DOHH2 (cell line): ENCODE data around the gene YIF1B.

Experiments
- EZH2phosphoT487 ChIP-seq: fragments of 200-600 bp; sonication (generic); IDR thresholded peaks from 2 replicates; pipeline ENCODE4 v1.6.1; 2017; ENCODE audit warnings: borderline replicate concordance, mild to moderate bottlenecking, antibody characterized with exemption, low read length, moderate library complexity, mixed read lengths
- TF ChIP-seq, protein P1 (sequence below): fragments of 200-600 bp; sonication (generic); IDR thresholded peaks from one replicate; pipeline ENCODE4 v1.5.1; 2014; ENCODE audit warnings: antibody characterized with exemption, mild to moderate bottlenecking, low read depth, low read length; ENCODE audit not compliant: poor library complexity, severe bottlenecking

DNA sequence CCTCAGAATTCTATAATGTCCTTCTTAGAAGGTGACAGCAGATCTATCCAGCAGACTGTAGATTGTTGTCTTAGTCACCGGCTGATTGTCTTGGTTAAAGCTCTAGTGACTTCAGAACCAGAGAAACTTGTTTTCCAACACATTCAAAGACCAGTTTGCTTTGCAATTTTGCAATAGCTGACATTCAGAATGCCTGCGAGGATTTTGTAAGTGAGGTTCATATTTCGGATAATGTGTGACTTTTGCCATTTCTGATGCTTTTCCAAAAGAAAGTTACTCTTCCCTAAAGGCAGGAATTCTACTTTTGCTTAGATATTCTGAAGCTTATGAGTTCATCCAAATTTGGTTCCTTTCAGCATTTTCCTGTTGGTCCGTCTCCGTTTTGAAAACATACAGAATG, 38.2 kb downstream of the YIF1B start:
- TF ChIP-seq, protein P1, sequence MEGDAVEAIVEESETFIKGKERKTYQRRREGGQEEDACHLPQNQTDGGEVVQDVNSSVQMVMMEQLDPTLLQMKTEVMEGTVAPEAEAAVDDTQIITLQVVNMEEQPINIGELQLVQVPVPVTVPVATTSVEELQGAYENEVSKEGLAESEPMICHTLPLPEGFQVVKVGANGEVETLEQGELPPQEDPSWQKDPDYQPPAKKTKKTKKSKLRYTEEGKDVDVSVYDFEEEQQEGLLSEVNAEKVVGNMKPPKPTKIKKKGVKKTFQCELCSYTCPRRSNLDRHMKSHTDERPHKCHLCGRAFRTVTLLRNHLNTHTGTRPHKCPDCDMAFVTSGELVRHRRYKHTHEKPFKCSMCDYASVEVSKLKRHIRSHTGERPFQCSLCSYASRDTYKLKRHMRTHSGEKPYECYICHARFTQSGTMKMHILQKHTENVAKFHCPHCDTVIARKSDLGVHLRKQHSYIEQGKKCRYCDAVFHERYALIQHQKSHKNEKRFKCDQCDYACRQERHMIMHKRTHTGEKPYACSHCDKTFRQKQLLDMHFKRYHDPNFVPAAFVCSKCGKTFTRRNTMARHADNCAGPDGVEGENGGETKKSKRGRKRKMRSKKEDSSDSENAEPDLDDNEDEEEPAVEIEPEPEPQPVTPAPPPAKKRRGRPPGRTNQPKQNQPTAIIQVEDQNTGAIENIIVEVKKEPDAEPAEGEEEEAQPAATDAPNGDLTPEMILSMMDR, result no peak
- no peak for TF ChIP-seq EZH2phosphoT487
